Breast epithelium (tissue), 4 donors: ENCODE data around the gene PHACTR1. TPM values are rescaled to one million over a fixed set of nuclear protein-coding genes. Genes with fewer than 3 reads are reported as not detected.

Source experiments
- DNase-seq, 2 donors: peaks; one replicate each; pipeline ENCODE4 v3.0.0-alpha.2; 2019; ENCODE audit warnings: low spot score in 2 of 2
- H3K27ac ChIP-seq, 2 donors: fragments of 200-600 bp; sonication (generic) in 1 of 2; one replicate each; pipeline ENCODE4 v1.5.1; 2016 to 2019; ENCODE audit warnings: mild to moderate bottlenecking in 1 of 2
- H3K27me3 ChIP-seq, 2 donors: fragments of 200-600 bp; sonication (generic) in 1 of 2; one replicate each; pipeline versions ENCODE4 v1.5.1 to v1.6.0; 2017 to 2019; ENCODE audit warnings: control low read depth in 1 of 2, mild to moderate bottlenecking in 1 of 2
- H3K36me3 ChIP-seq: fragments of 200-600 bp; one replicate; pipeline ENCODE4 v1.5.1; 2019
- H3K4me1 ChIP-seq, 2 donors: fragments of 200-600 bp; sonication (generic); one replicate each; pipeline ENCODE4 v1.5.1; 2016 to 2019; ENCODE audit warnings: control low read depth in 1 of 2
- H3K4me3 ChIP-seq, 3 donors: fragments of 200-600 bp; sonication (generic); 1 replicate in 2 of 3; 2 replicates in 1 of 3; pipeline ENCODE4 v1.5.1; 2016 to 2019; ENCODE audit warnings: mild to moderate bottlenecking in 3 of 3, moderate library complexity in 2 of 3
- H3K9me3 ChIP-seq, 2 donors: fragments of 200-600 bp; sonication (generic) in 1 of 2; one replicate each; pipeline ENCODE4 v1.5.1; 2016 to 2019; ENCODE audit warnings: control low read depth in 1 of 2
- POLR2A ChIP-seq: fragments of 450-650 bp; IDR thresholded peaks from one replicate; pipeline ENCODE4 v1.6.1; 2016; ENCODE audit warnings: antibody characterized with exemption, mild to moderate bottlenecking, moderate library complexity
- POLR2AphosphoS5 ChIP-seq, 3 donors: sonication (generic); formaldehyde crosslinking; IDR thresholded peaks; one replicate each; pipeline ENCODE4 v1.6.1; 2017; ENCODE audit warnings: antibody characterized with exemption in 3 of 3
- intact Hi-C: fragments of 100-400 bp; cut with DNase I; formaldehyde crosslinking; loops from one replicate; pipeline ENCODE4 v1.15.1; 2023; ENCODE audit warnings: low total_unique reads
- total RNA-seq, 3 donors: library from RNA; depleted of rRNA; stranded (reverse); fragments of >200 nt; gene quantifications; one replicate each; pipeline ENCODE4 v1.1.0, GENCODE V29; 2016
- TF ChIP-seq, protein P1 (sequence below), 3 donors: fragments of 450-650 bp; IDR thresholded peaks; one replicate each; pipeline ENCODE4 v1.5.1; 2016 to 2017; ENCODE audit warnings: antibody characterized with exemption in 3 of 3, mild to moderate bottlenecking in 3 of 3, moderate library complexity in 3 of 3

The PHACTR1 gene
- total RNA-seq, 3 donors from 2014 or later, result 4.1 to 5.6 (median 4.6) TPM

GRCh38 chr6:13233106-13233505 is 516.5 kb downstream of the PHACTR1 start:
- intact Hi-C loops, result no loop called here
- TF ChIP-seq POLR2AphosphoS5 (IDR thresholded peaks at IDR 0.05) (no peak), POLR2A (no peak)
- TF ChIP-seq, protein P1, sequence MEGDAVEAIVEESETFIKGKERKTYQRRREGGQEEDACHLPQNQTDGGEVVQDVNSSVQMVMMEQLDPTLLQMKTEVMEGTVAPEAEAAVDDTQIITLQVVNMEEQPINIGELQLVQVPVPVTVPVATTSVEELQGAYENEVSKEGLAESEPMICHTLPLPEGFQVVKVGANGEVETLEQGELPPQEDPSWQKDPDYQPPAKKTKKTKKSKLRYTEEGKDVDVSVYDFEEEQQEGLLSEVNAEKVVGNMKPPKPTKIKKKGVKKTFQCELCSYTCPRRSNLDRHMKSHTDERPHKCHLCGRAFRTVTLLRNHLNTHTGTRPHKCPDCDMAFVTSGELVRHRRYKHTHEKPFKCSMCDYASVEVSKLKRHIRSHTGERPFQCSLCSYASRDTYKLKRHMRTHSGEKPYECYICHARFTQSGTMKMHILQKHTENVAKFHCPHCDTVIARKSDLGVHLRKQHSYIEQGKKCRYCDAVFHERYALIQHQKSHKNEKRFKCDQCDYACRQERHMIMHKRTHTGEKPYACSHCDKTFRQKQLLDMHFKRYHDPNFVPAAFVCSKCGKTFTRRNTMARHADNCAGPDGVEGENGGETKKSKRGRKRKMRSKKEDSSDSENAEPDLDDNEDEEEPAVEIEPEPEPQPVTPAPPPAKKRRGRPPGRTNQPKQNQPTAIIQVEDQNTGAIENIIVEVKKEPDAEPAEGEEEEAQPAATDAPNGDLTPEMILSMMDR (IDR thresholded peaks at IDR 0.05), result no peak

DNA sequence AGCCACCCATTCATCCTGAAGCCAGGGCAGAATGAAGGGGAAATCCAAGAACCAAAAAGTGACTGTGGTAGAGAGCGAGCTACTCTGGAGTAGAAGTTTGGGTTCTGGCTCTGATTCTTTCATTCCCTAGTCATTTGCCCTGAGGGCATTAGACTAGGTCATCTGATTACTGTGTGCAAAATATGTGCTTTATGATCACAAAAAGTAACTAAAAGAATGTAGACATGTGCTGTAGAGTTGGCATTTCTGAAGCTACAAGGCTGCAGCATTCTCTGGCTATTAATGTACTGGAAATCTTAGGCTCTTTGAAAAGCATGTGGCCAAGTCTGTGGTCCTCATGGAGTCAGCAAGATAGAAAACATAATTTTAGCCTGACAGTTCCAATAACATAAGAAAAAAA is 517.6 kb downstream of the PHACTR1 start:
- Histone ChIP-seq H3K27ac (no peak overlapping the region), H3K9me3 (no peaks in the 10 kb centered on the region), H3K36me3 (no peaks in the 10 kb centered on the region), H3K4me1 (no peaks in the 10 kb centered on the region), H3K27me3 (no peaks in the 10 kb centered on the region), H3K4me3 (no peak overlapping the region)
- no peak for TF ChIP-seq POLR2A
- intact Hi-C loops, result no loop called here
- DNase-seq, result no peak

More at GRCh38 chr6:13233106-13233505, 516.5 kb downstream of the PHACTR1 start:
- no peak for DNase-seq
- Histone ChIP-seq H3K9me3 (no peaks in the 10 kb centered on the region), H3K27ac (no peak overlapping the region), H3K36me3 (no peaks in the 10 kb centered on the region), H3K4me3 (no peak overlapping the region), H3K27me3 (no peaks in the 10 kb centered on the region), H3K4me1 (no peaks in the 10 kb centered on the region)

- no peaks in the 10 kb centered on the region for H3K4me1 ChIP-seq
- no peaks in the 10 kb centered on the region for H3K36me3 ChIP-seq
- intact Hi-C loops, result no loop called here
- no peaks in the 10 kb centered on the region for H3K27me3 ChIP-seq
- no peak overlapping the region for H3K27ac ChIP-seq
- H3K9me3 ChIP-seq, result no peaks in the 10 kb centered on the region
- TF ChIP-seq POLR2A, result no peak
- TF ChIP-seq, protein P1 (IDR thresholded peaks at IDR 0.05), result no peak
- TF ChIP-seq POLR2AphosphoS5 (IDR thresholded peaks at IDR 0.05), result no peak
- DNase-seq, result no peak
- H3K4me3 ChIP-seq, result no peak overlapping the region
Measured at GRCh38 chr6:13235339-13235738, 518.8 kb downstream of the PHACTR1 start.

DNA sequence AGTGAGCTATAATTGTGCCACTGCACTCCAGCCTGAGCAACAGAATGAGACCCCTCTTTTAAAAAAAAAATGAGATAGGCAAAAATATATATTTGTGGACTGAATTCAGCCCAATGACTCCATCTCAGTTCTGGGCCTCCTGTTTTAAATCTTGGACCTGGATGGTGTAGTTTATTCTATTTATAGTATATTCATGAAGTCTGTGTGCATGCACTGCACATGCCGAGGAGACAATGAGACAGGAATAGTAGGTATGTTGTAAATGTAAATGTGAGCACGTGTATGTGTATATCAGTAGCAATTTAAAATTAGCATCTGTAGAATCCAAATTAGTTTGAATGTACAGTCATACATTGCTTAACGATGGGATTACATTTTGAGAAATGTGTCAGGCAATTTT is 520.8 kb downstream of the PHACTR1 start:
- Histone ChIP-seq H3K4me3 (no peak overlapping the region), H3K4me1 (no peaks in the 10 kb centered on the region), H3K9me3 (no peaks in the 10 kb centered on the region), H3K27ac (no peak overlapping the region), H3K36me3 (no peaks in the 10 kb centered on the region), H3K27me3 (no peaks in the 10 kb centered on the region)
- intact Hi-C loops, result no loop called here
- no peak for DNase-seq
- no peak for TF ChIP-seq POLR2AphosphoS5 (IDR thresholded peaks at IDR 0.05)
- TF ChIP-seq POLR2A, result no peak
- TF ChIP-seq, protein P1 (IDR thresholded peaks at IDR 0.05), result no peak

DNA sequence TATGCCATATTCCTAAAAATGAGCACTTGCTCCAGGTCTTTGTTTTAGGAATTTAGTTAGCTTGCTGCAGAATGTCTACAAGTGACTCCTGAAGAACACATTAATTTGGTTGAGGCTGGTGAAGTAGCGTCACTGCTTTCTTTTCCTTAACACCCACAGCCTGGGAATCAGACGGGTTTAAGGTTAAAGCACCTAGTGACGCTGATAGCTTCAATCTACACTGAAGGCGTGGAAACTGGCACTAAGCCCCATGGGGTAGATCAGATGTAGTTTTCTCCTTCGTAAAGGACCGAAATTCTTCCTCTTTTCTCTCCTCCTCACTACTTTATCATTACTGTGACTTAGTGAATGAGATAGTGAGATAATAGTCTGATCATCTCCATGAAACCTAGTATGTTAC is 521.5 kb downstream of the PHACTR1 start:
- intact Hi-C loops, result no loop called here
- no peak overlapping the region for H3K4me3 ChIP-seq
- H3K9me3 ChIP-seq, result no peaks in the 10 kb centered on the region
- no peaks in the 10 kb centered on the region for H3K4me1 ChIP-seq
- no peaks in the 10 kb centered on the region for H3K27me3 ChIP-seq
- TF ChIP-seq POLR2AphosphoS5 (IDR thresholded peaks at IDR 0.05), result no peak
- TF ChIP-seq, protein P1 (IDR thresholded peaks at IDR 0.05), result no peak
- no peak for TF ChIP-seq POLR2A
- DNase-seq, result no peak
- no peaks in the 10 kb centered on the region for H3K36me3 ChIP-seq
- no peak overlapping the region for H3K27ac ChIP-seq

DNA sequence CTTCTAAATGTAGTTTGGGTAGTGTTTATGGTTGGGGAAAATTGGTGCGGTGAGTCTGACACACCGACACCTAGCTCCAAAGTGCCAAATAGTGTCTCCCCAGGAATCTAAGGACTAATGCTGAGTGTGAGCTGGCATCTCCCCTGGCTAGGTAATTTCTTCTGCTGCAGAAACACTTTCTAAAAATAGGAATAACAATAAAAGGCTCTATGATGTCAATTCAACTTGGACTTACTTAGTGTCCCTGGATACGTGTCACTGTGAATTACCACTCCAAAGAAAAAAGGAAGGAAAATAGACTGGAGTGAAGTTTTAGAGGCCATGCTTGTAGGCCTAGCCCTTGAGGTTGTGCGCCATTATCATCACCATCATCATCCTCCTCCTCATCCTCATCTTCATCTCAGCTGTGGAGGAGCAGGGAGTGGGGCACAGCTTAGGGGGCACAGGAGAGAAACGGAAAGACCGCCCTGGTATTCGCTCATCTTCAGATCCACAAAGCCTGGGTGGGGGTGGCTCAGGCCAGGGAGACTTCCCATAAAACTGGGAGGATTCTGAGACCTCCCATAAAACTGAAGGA is 522.2 kb downstream of the PHACTR1 start:
- Histone ChIP-seq H3K9me3 (no peaks in the 10 kb centered on the region), H3K36me3 (no peaks in the 10 kb centered on the region), H3K27ac (no peak overlapping the region), H3K4me1 (no peaks in the 10 kb centered on the region), H3K27me3 (no peaks in the 10 kb centered on the region), H3K4me3 (no peak overlapping the region)
- TF ChIP-seq, protein P1 (IDR thresholded peaks at IDR 0.05), result no peak
- TF ChIP-seq POLR2A (no peak), POLR2AphosphoS5 (IDR thresholded peaks at IDR 0.05) (no peak)
- intact Hi-C loops, result no loop called here
- DNase-seq, result no peak
